Sigmoid colon (tissue), 7 donors: ENCODE measurements around the gene HECTD1. TPM values are rescaled to one million over a fixed set of nuclear protein-coding genes. Genes with fewer than 3 reads are reported as not detected.

Source experiments
- DNase-seq: peaks from one replicate; pipeline ENCODE4 v3.0.0-alpha.2; 2019
- H3K27ac ChIP-seq, 4 donors: fragments of 200-600 bp; sonication (generic); one replicate each; pipeline ENCODE4 v1.5.1; 2016 to 2019; ENCODE audit warnings: mild to moderate bottlenecking in 1 of 4
- H3K27me3 ChIP-seq, 3 donors: fragments of 200-600 bp; sonication (generic); one replicate each; pipeline ENCODE4 v1.5.1; 2019; ENCODE audit warnings: mild to moderate bottlenecking in 1 of 3
- H3K36me3 ChIP-seq, 4 donors: fragments of 200-600 bp; sonication (generic); one replicate each; pipeline ENCODE4 v1.5.1; 2016 to 2019
- H3K4me1 ChIP-seq, 4 donors: fragments of 200-600 bp; sonication (generic); one replicate each; pipeline ENCODE4 v1.5.1; 2017 to 2019
- H3K4me3 ChIP-seq, 4 donors: fragments of 200-600 bp; sonication (generic); one replicate each; pipeline ENCODE4 v1.5.1; 2017 to 2019; ENCODE audit warnings: mild to moderate bottlenecking in 2 of 4, moderate library complexity in 1 of 4
- H3K9me3 ChIP-seq, 4 donors: fragments of 200-600 bp in 3 of 4; sonication (generic) in 3 of 4; one replicate each; pipeline versions ENCODE4 v1.5.1 to v1.6.1; 2013 to 2019
- CTCF ChIP-seq, 4 experiments: fragments of 450-650 bp in 3 of 4; fragments of 200-600 bp in 1 of 4; IDR thresholded peaks; one replicate each; pipeline ENCODE4 v1.5.1; 2016 to 2019; ENCODE audit warnings: antibody characterized with exemption in 4 of 4, mild to moderate bottlenecking in 3 of 4, moderate library complexity in 2 of 4
- EP300 ChIP-seq, 4 donors: sonication (generic); formaldehyde crosslinking; IDR thresholded peaks; one replicate each; pipeline ENCODE4 v1.6.1; 2017; ENCODE audit warnings: antibody characterized with exemption in 4 of 4
- POLR2A ChIP-seq, 2 donors: fragments of 450-650 bp; IDR thresholded peaks; one replicate each; pipeline ENCODE4 v1.6.1; 2016; ENCODE audit warnings: antibody characterized with exemption in 2 of 2, mild to moderate bottlenecking in 2 of 2, moderate library complexity in 2 of 2
- POLR2AphosphoS5 ChIP-seq, 4 donors: sonication (generic); formaldehyde crosslinking; IDR thresholded peaks; one replicate each; pipeline ENCODE4 v1.6.1; 2017; ENCODE audit warnings: antibody characterized with exemption in 4 of 4
- WGBS, 2 donors: extraction: QIAGEN DNeasy Blood & Tissue Kit; methylation state at CpG; one replicate each; pipeline ENCODE4 v1.1.7; 2013; 5-methylcytosine and 5-hydroxymethylcytosine counted together
- intact Hi-C: fragments of 100-400 bp; cut with DNase I; formaldehyde crosslinking; loops from one replicate; pipeline ENCODE4 v1.15.1; 2023
- polyA plus RNA-seq, 3 donors: library from polyadenylated mRNA; stranded (reverse); fragments of 200-250 nt; gene quantifications; one replicate each; pipeline ENCODE4 v1.2.3, GENCODE V29; 2013
- total RNA-seq, 4 donors: library from RNA; depleted of rRNA; stranded (reverse); fragments of >200 nt; gene quantifications; one replicate each; pipeline ENCODE4 v1.1.0, GENCODE V29; 2016
- donor health status: healthy with polysubstance abuse.
- donor health status: Bipolar disorder and iron deficiency.
- donor health status: healthy.

The HECTD1 gene
- total and polyA plus RNA-seq, 7 donors: 30.0 to 186 (median 152) TPM

- intact Hi-C loops: no loop called here
- Histone ChIP-seq H3K27ac (no peak overlapping the region), H3K36me3 (no peaks in the 10 kb centered on the region), H3K27me3 (no peaks in the 10 kb centered on the region), H3K4me1 (peaks cover 0 to 11% (median 5%) of the 10 kb centered on the region in 4 donors), H3K4me3 (no peak overlapping the region), H3K9me3 (no peaks in the 10 kb centered on the region)
- no peak for DNase-seq
- WGBS, 2 donors: 77 to 79% methylated on average over 6 of the region's 6 CpGs
- no peak for TF ChIP-seq POLR2AphosphoS5 (IDR thresholded peaks at IDR 0.05)
- no peak for TF ChIP-seq POLR2A (IDR thresholded peaks at IDR 0.05)
- no peak for TF ChIP-seq EP300 (IDR thresholded peaks at IDR 0.05)
- no peak for TF ChIP-seq CTCF (IDR thresholded peaks at IDR 0.05)
Observed at GRCh38 chr14:31060253-31060875, 147.2 kb downstream of the HECTD1 start.

- Histone ChIP-seq H3K9me3 (no peaks in the 10 kb centered on the region), H3K27ac (no peak overlapping the region), H3K4me3 (no peak overlapping the region), H3K36me3 (no peaks in the 10 kb centered on the region), H3K27me3 (no peaks in the 10 kb centered on the region), H3K4me1 (peaks cover 0 to 11% (median 5%) of the 10 kb centered on the region in 4 donors)
- intact Hi-C loops: no loop called here
- no peak for DNase-seq
- WGBS, 2 donors: 24 to 50% methylated on average over 1 of the region's 1 CpG
- TF ChIP-seq CTCF (IDR thresholded peaks at IDR 0.05) (no peak), EP300 (IDR thresholded peaks at IDR 0.05) (no peak)
Observed at GRCh38 chr14:31059152-31059924, 148.3 kb downstream of the HECTD1 start.

- intact Hi-C loops: no loop called here
- H3K27me3 ChIP-seq: no peaks in the 10 kb centered on the region
- H3K4me3 ChIP-seq: no peak overlapping the region
- DNase-seq: no peak
- H3K4me1 ChIP-seq: peaks cover 0 to 22% (median 14%) of the 10 kb centered on the region in 4 donors
- WGBS, 2 donors: 98% methylated on average over 12 of the region's 12 CpGs
- no peaks in the 10 kb centered on the region for H3K9me3 ChIP-seq
- TF ChIP-seq EP300 (IDR thresholded peaks at IDR 0.05): no peak
- no peak for TF ChIP-seq POLR2AphosphoS5 (IDR thresholded peaks at IDR 0.05)
- no peak for TF ChIP-seq POLR2A (IDR thresholded peaks at IDR 0.05)
- TF ChIP-seq CTCF (IDR thresholded peaks at IDR 0.05): no peak
- H3K36me3 ChIP-seq: no peaks in the 10 kb centered on the region
- no peak overlapping the region for H3K27ac ChIP-seq
Observed at GRCh38 chr14:31057701-31058364, 149.8 kb downstream of the HECTD1 start.

GRCh38 chr14:31057035-31057434 is 150.6 kb downstream of the HECTD1 start:
- WGBS, 2 donors: 95 to 100% methylated on average over 1 of the region's 1 CpG
- TF ChIP-seq CTCF (IDR thresholded peaks at IDR 0.05) (no peak), EP300 (IDR thresholded peaks at IDR 0.05) (no peak), POLR2AphosphoS5 (IDR thresholded peaks at IDR 0.05) (no peak), POLR2A (IDR thresholded peaks at IDR 0.05) (no peak)
- H3K4me3 ChIP-seq: no peak overlapping the region
- no peak for DNase-seq
- H3K36me3 ChIP-seq: no peaks in the 10 kb centered on the region
- no peaks in the 10 kb centered on the region for H3K9me3 ChIP-seq
- no peaks in the 10 kb centered on the region for H3K27me3 ChIP-seq
- intact Hi-C loops: no loop called here
- H3K27ac ChIP-seq: no peak overlapping the region
- peaks cover 0 to 22% (median 14%) of the 10 kb centered on the region in 4 donors for H3K4me1 ChIP-seq
